Breast epithelium (tissue), 3 donors: ENCODE results near the gene COL5A1.

Source experiments
- CTCF ChIP-seq, 3 donors: fragments of 450-650 bp; IDR thresholded peaks; one replicate each; pipeline ENCODE4 v1.5.1; 2016 to 2017; ENCODE audit warnings: antibody characterized with exemption in 3 of 3, mild to moderate bottlenecking in 3 of 3, moderate library complexity in 3 of 3
- POLR2A ChIP-seq: fragments of 450-650 bp; IDR thresholded peaks from one replicate; pipeline ENCODE4 v1.6.1; 2016; ENCODE audit warnings: antibody characterized with exemption, mild to moderate bottlenecking, moderate library complexity
- POLR2AphosphoS5 ChIP-seq, 3 donors: sonication (generic); formaldehyde crosslinking; IDR thresholded peaks; one replicate each; pipeline ENCODE4 v1.6.1; 2017; ENCODE audit warnings: antibody characterized with exemption in 3 of 3

- TF ChIP-seq CTCF (IDR thresholded peaks at IDR 0.05) (no peak), POLR2A (no peak), POLR2AphosphoS5 (IDR thresholded peaks at IDR 0.05) (no peak)
Observed at GRCh38 chr9:134626069-134626423, 15.6 kb upstream of the COL5A1 start.
